Thyroid gland (tissue), 4 donors: ENCODE data around the gene HCN2.

Experiments used
- POLR2A ChIP-seq, 2 donors: fragments of 450-650 bp; IDR thresholded peaks; one replicate each; pipeline ENCODE4 v1.6.1; 2017; ENCODE audit warnings: antibody characterized with exemption in 2 of 2, mild to moderate bottlenecking in 2 of 2, moderate library complexity in 1 of 2
- TF ChIP-seq, protein P1 (sequence below), 6 experiments: fragments of 200-600 bp in 3 of 6; fragments of 450-650 bp in 3 of 6; sonication (generic) in 3 of 6; IDR thresholded peaks; one replicate each; pipeline ENCODE4 v1.5.1; 2016 to 2019; ENCODE audit warnings: antibody characterized with exemption in 6 of 6, mild to moderate bottlenecking in 2 of 6, inconsistent platforms in 1 of 6, moderate library complexity in 1 of 6

DNA sequence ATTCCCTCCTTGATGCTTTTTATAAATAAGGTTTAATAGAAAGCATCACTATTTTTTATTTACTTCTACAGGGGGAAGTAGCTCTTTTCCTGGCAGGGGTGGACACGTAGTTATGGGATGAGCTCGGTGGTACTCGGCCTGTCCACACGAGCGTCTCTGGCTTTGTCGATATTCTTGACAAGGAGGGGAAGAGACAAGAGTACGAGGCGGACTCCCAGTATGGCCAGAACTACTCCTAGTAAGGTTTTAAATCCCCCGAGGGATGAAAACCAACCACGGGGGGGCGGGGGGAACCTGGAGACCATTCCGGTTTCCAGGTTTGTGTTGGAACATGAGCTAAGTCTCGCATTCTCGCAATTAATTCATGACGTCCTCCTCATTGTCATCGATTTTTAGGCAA, 22.8 kb upstream of the HCN2 start:
- TF ChIP-seq, protein P1, sequence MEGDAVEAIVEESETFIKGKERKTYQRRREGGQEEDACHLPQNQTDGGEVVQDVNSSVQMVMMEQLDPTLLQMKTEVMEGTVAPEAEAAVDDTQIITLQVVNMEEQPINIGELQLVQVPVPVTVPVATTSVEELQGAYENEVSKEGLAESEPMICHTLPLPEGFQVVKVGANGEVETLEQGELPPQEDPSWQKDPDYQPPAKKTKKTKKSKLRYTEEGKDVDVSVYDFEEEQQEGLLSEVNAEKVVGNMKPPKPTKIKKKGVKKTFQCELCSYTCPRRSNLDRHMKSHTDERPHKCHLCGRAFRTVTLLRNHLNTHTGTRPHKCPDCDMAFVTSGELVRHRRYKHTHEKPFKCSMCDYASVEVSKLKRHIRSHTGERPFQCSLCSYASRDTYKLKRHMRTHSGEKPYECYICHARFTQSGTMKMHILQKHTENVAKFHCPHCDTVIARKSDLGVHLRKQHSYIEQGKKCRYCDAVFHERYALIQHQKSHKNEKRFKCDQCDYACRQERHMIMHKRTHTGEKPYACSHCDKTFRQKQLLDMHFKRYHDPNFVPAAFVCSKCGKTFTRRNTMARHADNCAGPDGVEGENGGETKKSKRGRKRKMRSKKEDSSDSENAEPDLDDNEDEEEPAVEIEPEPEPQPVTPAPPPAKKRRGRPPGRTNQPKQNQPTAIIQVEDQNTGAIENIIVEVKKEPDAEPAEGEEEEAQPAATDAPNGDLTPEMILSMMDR (IDR thresholded peaks at IDR 0.05) = no peak
- no peak for TF ChIP-seq POLR2A (IDR thresholded peaks at IDR 0.05)
